Mesenchymal stem cell (in vitro differentiated cells and primary cell): ENCODE results near the gene GSPT1.
A peak's percentile ranks its signal among the peaks of the same experiment; 100 is the strongest.

Source experiments
- DNase-seq: peaks from one replicate; pipeline ENCODE4 v3.0.0-alpha.2; 2013
- H2AFZ ChIP-seq: one replicate; pipeline ENCODE4 v1.6.1; 2013; ENCODE audit warnings: low read depth, mild to moderate bottlenecking, control low read depth, inconsistent platforms, low read length, moderate library complexity
- H2AK5ac ChIP-seq: 2 replicates; pipeline ENCODE4 v1.6.1; 2013; ENCODE audit warnings: low read length, moderate library complexity, mild to moderate bottlenecking, inconsistent platforms; ENCODE audit not compliant: severe bottlenecking
- H2BK120ac ChIP-seq: one replicate; pipeline ENCODE4 v1.6.1; 2013; ENCODE audit warnings: low read depth, mild to moderate bottlenecking, inconsistent platforms, low read length, moderate library complexity
- H2BK12ac ChIP-seq, 2 experiments: one replicate each; pipeline ENCODE4 v1.6.1; 2013; ENCODE audit warnings: inconsistent platforms in 2 of 2, low read length in 2 of 2, mild to moderate bottlenecking in 2 of 2, moderate library complexity in 2 of 2, control low read depth in 1 of 2
- H2BK15ac ChIP-seq: one replicate; pipeline ENCODE4 v1.6.1; 2013; ENCODE audit warnings: mild to moderate bottlenecking, low read depth, inconsistent platforms; ENCODE audit not compliant: poor library complexity, severe bottlenecking
- H2BK5ac ChIP-seq: 2 replicates; pipeline ENCODE4 v1.6.1; 2013; ENCODE audit warnings: low read depth, mild to moderate bottlenecking, low read length, control low read depth, inconsistent platforms; ENCODE audit not compliant: poor library complexity, severe bottlenecking
- H3K14ac ChIP-seq, 2 experiments: one replicate each; pipeline ENCODE4 v1.6.1; 2013; ENCODE audit warnings: inconsistent platforms in 2 of 2, low read length in 2 of 2, control low read depth in 1 of 2, mild to moderate bottlenecking in 1 of 2, moderate library complexity in 1 of 2
- H3K18ac ChIP-seq, 2 experiments: one replicate each; pipeline ENCODE4 v1.6.1; 2013; ENCODE audit warnings: inconsistent platforms in 2 of 2, low read length in 2 of 2, control low read depth in 1 of 2, low read depth in 1 of 2, mild to moderate bottlenecking in 1 of 2
- H3K23ac ChIP-seq, 2 experiments: one replicate each; pipeline ENCODE4 v1.6.1; 2013; ENCODE audit warnings: inconsistent platforms in 2 of 2, low read length in 2 of 2, mild to moderate bottlenecking in 2 of 2, moderate library complexity in 2 of 2, control low read depth in 1 of 2
- H3K27ac ChIP-seq: 2 replicates; pipeline ENCODE4 v1.5.1; 2013; ENCODE audit warnings: mild to moderate bottlenecking, moderate library complexity, low read length, control low read depth, inconsistent platforms; ENCODE audit not compliant: poor library complexity, severe bottlenecking
- H3K27me3 ChIP-seq, 2 experiments: 2 replicates each; pipeline versions ENCODE4 v1.6.1 to v1.7.0; 2013; ENCODE audit warnings: low read length in 2 of 2, mild to moderate bottlenecking in 2 of 2, moderate library complexity in 2 of 2, control low read depth in 1 of 2, inconsistent platforms in 1 of 2; ENCODE audit not compliant: control insufficient read depth in 1 of 2, insufficient read depth in 1 of 2
- H3K36me3 ChIP-seq, 2 experiments: 2 replicates each; pipeline versions ENCODE4 v1.6.1 to v1.7.0; 2013; ENCODE audit warnings: low read length in 2 of 2, control low read depth in 1 of 2, inconsistent platforms in 1 of 2, low read depth in 1 of 2, mild to moderate bottlenecking in 1 of 2; ENCODE audit not compliant: insufficient read depth in 2 of 2, control insufficient read depth in 1 of 2
- H3K4ac ChIP-seq, 2 experiments: one replicate each; pipeline ENCODE4 v1.6.1; 2013; ENCODE audit warnings: inconsistent platforms in 2 of 2, low read length in 2 of 2, mild to moderate bottlenecking in 2 of 2, moderate library complexity in 2 of 2, control low read depth in 1 of 2, low read depth in 1 of 2
- H3K4me1 ChIP-seq: 2 replicates; pipeline ENCODE4 v1.6.1; 2013; ENCODE audit warnings: low read depth, low read length, control low read depth; ENCODE audit not compliant: control insufficient read depth, insufficient read depth
- H3K4me2 ChIP-seq: 2 replicates; pipeline ENCODE4 v1.6.1; 2013; ENCODE audit warnings: low read length, mild to moderate bottlenecking, inconsistent platforms; ENCODE audit not compliant: poor library complexity, severe bottlenecking
- H3K4me3 ChIP-seq, 2 experiments: 2 replicates each; pipeline versions ENCODE4 v1.5.1 to v1.7.0; 2013; ENCODE audit warnings: low read length in 2 of 2, mild to moderate bottlenecking in 2 of 2, control low read depth in 1 of 2, low read depth in 1 of 2; ENCODE audit not compliant: insufficient read depth in 1 of 2
- H3K79me1 ChIP-seq: replicated peaks from 2 replicates; pipeline ENCODE4 v1.6.1; 2013; ENCODE audit warnings: mild to moderate bottlenecking, control low read depth, low read length, inconsistent platforms; ENCODE audit not compliant: poor library complexity, severe bottlenecking
- H3K9ac ChIP-seq: 2 replicates; pipeline ENCODE4 v1.7.0; 2013; ENCODE audit warnings: mild to moderate bottlenecking, low read length, moderate library complexity
- H3K9me3 ChIP-seq: 2 replicates; pipeline ENCODE4 v1.7.0; 2013; ENCODE audit warnings: mild to moderate bottlenecking, low read length; ENCODE audit not compliant: control insufficient read depth
- H4K8ac ChIP-seq: one replicate; pipeline ENCODE4 v1.6.1; 2013; ENCODE audit warnings: inconsistent platforms, mild to moderate bottlenecking, low read length, moderate library complexity
- H4K91ac ChIP-seq: one replicate; pipeline ENCODE4 v1.6.1; 2013; ENCODE audit warnings: mild to moderate bottlenecking, low read length, inconsistent platforms
- WGBS: methylation state at CpG from one replicate; pipeline ENCODE4 v1.1.7; 2013; ENCODE audit warnings: mixed read lengths; 5-methylcytosine and 5-hydroxymethylcytosine counted together

The GSPT1 gene

DNA sequence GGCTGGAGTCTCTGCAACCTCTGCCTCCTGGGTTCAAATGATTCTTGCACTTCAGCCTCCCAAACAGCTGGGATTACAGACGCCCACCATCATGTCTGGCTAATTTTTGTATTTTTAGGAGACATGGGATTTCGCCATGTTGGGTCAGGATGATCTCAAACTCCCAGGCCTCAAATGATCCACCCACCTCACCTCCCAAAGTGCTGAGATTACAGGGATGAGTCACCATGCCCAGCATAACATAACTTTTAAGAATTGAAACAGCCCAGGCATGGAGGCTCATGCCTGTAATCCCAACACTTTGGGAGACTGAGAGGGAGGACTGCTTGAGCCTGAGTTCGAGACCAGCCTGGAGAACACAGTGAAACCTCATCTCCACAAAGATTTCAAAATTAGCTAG, 66.9 kb downstream of the GSPT1 start:
- H2BK12ac ChIP-seq, result no peak overlapping the region
- no peak for DNase-seq
- H2BK120ac ChIP-seq, result no peak overlapping the region
- WGBS, result 87% methylated on average over 3 of the region's 3 CpGs
- H2BK15ac ChIP-seq, result no peak overlapping the region
- no peak overlapping the region for H2BK5ac ChIP-seq
- no peak overlapping the region for H3K18ac ChIP-seq
- peaks cover 38 to 53% of the 10 kb centered on the region in 2 experiments for H3K36me3 ChIP-seq
- H4K8ac ChIP-seq, result no peak overlapping the region
- H3K4ac ChIP-seq, result no peak overlapping the region
- peaks cover 25% of the 10 kb centered on the region for H3K79me1 ChIP-seq
- H4K91ac ChIP-seq, result no peak overlapping the region
- H3K23ac ChIP-seq, result no peak overlapping the region
- no peak overlapping the region for H2AK5ac ChIP-seq
- H3K4me3 ChIP-seq, result no peak overlapping the region
- peaks cover 17% of the 10 kb centered on the region for H3K4me1 ChIP-seq
- no peaks in the 10 kb centered on the region for H3K27me3 ChIP-seq
- H3K9me3 ChIP-seq, result no peaks in the 10 kb centered on the region
- H2AFZ ChIP-seq, result no peak overlapping the region
- H3K9ac ChIP-seq, result peak overlapping the region; percentile 98
- no peak overlapping the region for H3K27ac ChIP-seq
- no peak overlapping the region for H3K4me2 ChIP-seq
- H3K14ac ChIP-seq, result no peak overlapping the region

DNA sequence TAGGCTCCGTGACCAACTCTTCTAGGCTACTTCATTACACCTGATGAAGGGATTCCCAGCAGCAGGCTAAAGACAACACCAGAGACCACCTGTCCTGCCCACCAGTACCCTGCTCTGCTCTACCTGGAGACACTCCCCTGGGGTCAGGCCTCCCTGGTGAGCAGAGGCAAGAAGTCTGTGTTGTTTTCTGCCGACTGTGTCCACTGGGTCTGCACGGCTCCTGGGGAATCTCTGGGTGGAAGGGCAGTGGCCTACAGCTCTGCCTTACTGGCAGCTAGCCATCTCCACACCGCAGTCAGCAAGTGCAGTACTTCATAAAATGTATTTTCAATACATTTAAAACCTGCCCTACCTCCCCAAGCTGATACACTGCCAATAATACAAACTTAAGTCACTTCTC, 71.3 kb downstream of the GSPT1 start:
- Histone ChIP-seq H3K4ac (no peak overlapping the region), H3K27ac (no peak overlapping the region), H3K79me1 (peaks cover 28% of the 10 kb centered on the region), H3K14ac (no peak overlapping the region), H2BK120ac (no peak overlapping the region), H3K27me3 (no peaks in the 10 kb centered on the region), H3K9ac (no peak overlapping the region), H4K91ac (no peak overlapping the region), H3K36me3 (peaks cover 60 to 93% of the 10 kb centered on the region in 2 experiments), H2BK12ac (no peak overlapping the region), H3K4me1 (peaks cover 7% of the 10 kb centered on the region), H3K23ac (no peak overlapping the region), H2BK15ac (no peak overlapping the region), H3K18ac (no peak overlapping the region), H3K4me2 (no peak overlapping the region), H2BK5ac (no peak overlapping the region), H2AFZ (no peak overlapping the region), H4K8ac (no peak overlapping the region), H2AK5ac (no peak overlapping the region), H3K9me3 (no peaks in the 10 kb centered on the region), H3K4me3 (no peak overlapping the region)
- 95% methylated on average over 4 of the region's 4 CpGs for WGBS
- no peak for DNase-seq

- H2AK5ac ChIP-seq, result no peak overlapping the region
- no peak overlapping the region for H4K91ac ChIP-seq
- no peak overlapping the region for H3K14ac ChIP-seq
- H3K4me2 ChIP-seq, result no peak overlapping the region
- H3K23ac ChIP-seq, result no peak overlapping the region
- H3K79me1 ChIP-seq, result peaks cover 28% of the 10 kb centered on the region
- WGBS, result over 99% methylated on average over 5 of the region's 5 CpGs
- H3K4ac ChIP-seq, result no peak overlapping the region
- H3K18ac ChIP-seq, result no peak overlapping the region
- H3K27ac ChIP-seq, result no peak overlapping the region
- H2AFZ ChIP-seq, result no peak overlapping the region
- no peak overlapping the region for H2BK120ac ChIP-seq
- no peak overlapping the region for H2BK15ac ChIP-seq
- H4K8ac ChIP-seq, result no peak overlapping the region
- no peak overlapping the region for H3K9ac ChIP-seq
- no peak overlapping the region for H2BK5ac ChIP-seq
- DNase-seq, result no peak
- no peak overlapping the region for H2BK12ac ChIP-seq
- no peak overlapping the region for H3K4me3 ChIP-seq
- H3K36me3 ChIP-seq, result peaks cover 59 to 91% of the 10 kb centered on the region in 2 experiments
- H3K9me3 ChIP-seq, result no peaks in the 10 kb centered on the region
- H3K4me1 ChIP-seq, result peaks cover 4% of the 10 kb centered on the region
- H3K27me3 ChIP-seq, result no peaks in the 10 kb centered on the region
Observed at GRCh38 chr16:11843861-11844260, 71.9 kb downstream of the GSPT1 start.

DNA sequence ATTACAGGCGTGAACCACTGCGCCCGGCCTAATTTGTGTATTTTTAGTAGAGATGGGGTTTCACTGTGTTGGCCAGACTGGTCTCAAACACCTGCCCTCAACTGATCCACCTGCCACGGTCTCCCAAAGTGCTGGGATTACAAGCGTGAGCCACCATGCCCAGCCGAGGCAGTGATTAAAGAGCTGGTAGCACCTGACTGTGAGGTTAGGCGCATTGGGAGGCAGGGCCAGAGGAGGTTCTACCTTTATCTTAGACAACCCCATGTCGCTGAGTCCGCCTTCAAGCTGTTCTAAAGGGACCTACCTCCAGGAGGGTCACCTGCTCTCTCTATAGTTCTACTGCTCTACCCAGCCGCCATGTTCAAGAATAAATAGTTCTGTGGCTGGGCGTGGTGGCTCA, 72.5 kb downstream of the GSPT1 start:
- DNase-seq, result no peak
- no peak overlapping the region for H2AFZ ChIP-seq
- no peak overlapping the region for H3K9ac ChIP-seq
- H3K4me2 ChIP-seq, result no peak overlapping the region
- WGBS, result 96% methylated on average over 8 of the region's 11 CpGs
- H2BK12ac ChIP-seq, result no peak overlapping the region
- H2BK15ac ChIP-seq, result no peak overlapping the region
- H4K91ac ChIP-seq, result peak overlapping the region; percentile 62
- no peak overlapping the region for H3K14ac ChIP-seq
- H3K79me1 ChIP-seq, result peaks cover 28% of the 10 kb centered on the region
- H3K18ac ChIP-seq, result no peak overlapping the region
- no peak overlapping the region for H3K27ac ChIP-seq
- H3K4me3 ChIP-seq, result no peak overlapping the region
- H2AK5ac ChIP-seq, result no peak overlapping the region
- H3K36me3 ChIP-seq, result peaks cover 60 to 92% of the 10 kb centered on the region in 2 experiments
- no peaks in the 10 kb centered on the region for H3K4me1 ChIP-seq
- no peak overlapping the region for H2BK5ac ChIP-seq
- no peak overlapping the region for H4K8ac ChIP-seq
- no peak overlapping the region for H3K23ac ChIP-seq
- H3K4ac ChIP-seq, result no peak overlapping the region
- H2BK120ac ChIP-seq, result no peak overlapping the region
- no peaks in the 10 kb centered on the region for H3K27me3 ChIP-seq
- H3K9me3 ChIP-seq, result no peaks in the 10 kb centered on the region
